Measurements from ENCODE around the gene B4GALNT3.

B4GALNT3 gene

GRCh38 chr12:541676-542324 is 82.1 kb downstream of the B4GALNT3 start:
- DNase-seq = no peak

DNA sequence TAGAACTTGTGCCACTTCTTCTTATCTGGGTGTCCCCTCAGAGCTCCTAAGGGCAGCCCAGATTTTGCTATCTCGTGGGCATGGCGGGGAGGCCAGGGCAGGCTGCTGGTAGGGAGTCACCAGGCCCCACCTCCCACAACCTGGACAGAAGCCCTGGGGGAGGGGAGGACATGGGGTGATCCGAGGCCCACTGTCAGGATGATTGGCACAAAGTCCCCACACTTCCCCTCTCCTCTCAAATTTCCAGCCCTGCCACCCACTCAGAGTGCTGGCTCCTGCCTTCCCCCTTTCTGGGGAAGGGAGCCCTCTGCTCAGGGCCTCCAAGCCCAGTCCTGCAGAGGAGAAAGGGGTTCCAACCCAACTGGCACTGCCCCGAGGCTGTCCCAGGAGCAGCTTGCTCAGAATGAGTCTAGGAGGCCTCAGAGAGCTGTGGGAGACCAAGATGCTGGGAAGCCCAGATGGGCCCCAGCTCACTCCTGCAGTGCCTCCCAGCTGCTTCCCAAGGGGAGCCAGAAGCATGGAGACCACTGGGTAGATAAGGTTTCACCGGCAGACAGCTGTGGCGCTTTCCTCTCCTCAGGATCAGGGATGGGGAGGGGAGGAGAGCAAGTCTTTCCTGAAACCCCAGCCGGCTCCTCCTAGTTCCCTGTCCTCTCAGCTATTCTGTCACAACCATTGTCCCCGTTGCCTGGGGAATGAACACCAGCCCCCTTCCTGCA is 82.8 kb downstream of the B4GALNT3 start:
- DNase-seq = no peak

- DNase-seq = no peak
These were observed 83.3 kb downstream of the B4GALNT3 start for GRCh38 chr12:543114-543451.

GRCh38 chr12:544142-544541 is 84.4 kb downstream of the B4GALNT3 start:
- no peak for DNase-seq

GRCh38 chr12:544941-545635 is 85.3 kb downstream of the B4GALNT3 start:
- no peak for DNase-seq

GRCh38 chr12:545835-546234 is 86.1 kb downstream of the B4GALNT3 start:
- DNase-seq = no peak

DNA sequence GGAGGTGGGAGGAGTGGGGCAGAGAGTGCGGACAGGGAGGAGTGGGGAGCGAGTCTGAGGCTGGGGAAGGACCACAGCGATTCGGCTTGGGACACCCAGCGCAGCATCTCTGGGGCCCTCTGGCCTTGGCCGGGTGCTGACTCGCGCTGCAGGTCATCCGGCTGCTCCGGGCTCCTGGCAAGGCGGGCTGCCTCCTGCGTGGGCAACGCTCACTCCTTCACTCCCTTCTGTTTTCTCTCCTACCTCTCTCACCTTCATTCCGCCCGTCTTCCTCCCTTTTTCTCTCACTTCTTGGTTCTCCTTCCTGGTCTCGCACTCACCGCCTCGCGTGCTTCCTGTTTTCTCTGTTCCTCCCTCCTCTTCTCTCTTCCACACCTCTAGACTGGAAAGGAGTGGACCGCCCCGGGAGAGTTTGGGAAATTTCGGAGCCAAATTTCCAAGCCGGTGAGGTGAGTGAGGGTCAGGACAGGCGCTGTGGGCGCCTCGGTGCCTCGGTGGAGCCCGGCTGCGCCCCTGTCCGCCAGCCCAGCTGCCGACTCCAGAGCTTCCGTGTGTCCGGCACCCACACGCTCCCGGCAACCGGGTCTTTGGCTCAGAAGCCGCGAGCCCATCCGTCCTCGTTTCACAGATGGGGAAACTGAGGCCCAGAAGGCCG is 86.7 kb downstream of the B4GALNT3 start:
- DNase-seq = no peak

DNA sequence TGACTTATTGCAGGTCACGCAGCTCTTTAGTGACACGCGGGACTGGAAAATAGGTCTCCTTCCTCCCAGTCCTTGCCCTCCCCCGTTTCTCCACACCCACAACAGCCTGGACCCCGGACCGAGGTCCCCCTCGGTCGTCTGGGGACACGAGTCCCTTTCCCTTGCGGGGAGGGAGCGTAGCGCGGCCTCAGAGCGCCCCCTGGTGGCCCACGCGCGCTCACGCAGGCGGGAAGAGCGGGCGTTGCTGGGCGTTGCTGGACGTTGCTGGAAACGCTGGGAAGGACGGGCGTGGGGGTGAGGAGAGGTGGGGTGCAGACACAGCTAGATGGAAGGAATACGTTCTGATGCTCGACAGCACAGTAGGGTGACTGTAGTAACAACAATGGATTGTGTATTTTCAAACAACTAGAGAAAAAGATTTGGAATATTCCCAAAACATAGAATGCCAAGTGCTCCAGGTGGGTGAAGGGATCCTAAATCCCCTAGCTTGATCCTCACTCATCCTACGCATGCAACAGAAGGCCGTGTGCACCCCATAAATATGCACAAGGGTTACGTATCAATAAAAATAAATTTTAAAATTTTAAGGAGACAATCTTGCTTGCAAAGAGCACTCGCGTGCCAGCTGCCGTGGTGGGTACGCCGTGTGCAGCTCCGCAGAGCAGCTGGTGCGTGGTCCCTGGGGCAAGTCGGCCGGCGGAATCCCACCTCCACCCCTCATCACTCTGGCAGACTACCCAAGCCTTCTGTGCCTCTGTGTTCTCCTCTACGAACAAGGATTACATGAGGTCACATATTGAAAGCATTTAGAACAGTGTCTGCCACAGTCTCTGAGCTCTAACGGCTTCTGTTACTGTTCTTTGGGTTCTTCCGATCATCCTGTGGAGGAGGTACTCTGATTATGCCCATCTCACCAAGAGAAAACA is 87.4 kb downstream of the B4GALNT3 start:
- peak; percentile 71 for DNase-seq

GRCh38 chr12:547883-548470 is 88.2 kb downstream of the B4GALNT3 start:
- DNase-seq = no peak

DNA sequence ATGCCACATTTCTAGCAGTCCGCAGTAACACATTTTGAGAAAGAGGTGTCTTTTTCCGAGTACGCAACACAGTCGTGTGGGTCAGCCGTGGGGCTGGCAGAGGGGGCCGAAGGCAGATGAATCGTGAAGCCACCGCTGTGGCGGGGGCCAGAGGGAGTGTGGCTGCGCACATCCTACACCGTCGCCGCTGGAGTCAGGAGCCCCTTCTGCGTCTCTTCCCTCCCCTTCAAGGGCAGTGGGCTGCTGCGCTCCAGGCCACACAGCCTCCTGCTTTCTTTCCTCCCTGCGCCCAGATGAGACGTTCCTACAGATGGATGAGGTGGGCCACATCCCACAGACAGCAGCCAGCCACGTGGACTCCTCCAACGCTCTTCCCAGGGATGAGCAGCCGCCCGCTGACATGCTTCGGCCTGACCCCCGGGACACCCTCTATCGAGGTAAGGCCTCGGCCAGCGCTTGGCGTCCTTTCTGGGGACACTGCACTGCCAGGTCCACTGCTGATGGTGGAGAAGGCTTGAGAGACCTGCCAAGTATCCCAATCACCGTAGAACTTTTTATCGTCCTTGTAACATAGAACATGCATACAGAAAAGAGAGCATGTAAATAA is 89.8 kb downstream of the B4GALNT3 start:
- DNase-seq = no peak

DNA sequence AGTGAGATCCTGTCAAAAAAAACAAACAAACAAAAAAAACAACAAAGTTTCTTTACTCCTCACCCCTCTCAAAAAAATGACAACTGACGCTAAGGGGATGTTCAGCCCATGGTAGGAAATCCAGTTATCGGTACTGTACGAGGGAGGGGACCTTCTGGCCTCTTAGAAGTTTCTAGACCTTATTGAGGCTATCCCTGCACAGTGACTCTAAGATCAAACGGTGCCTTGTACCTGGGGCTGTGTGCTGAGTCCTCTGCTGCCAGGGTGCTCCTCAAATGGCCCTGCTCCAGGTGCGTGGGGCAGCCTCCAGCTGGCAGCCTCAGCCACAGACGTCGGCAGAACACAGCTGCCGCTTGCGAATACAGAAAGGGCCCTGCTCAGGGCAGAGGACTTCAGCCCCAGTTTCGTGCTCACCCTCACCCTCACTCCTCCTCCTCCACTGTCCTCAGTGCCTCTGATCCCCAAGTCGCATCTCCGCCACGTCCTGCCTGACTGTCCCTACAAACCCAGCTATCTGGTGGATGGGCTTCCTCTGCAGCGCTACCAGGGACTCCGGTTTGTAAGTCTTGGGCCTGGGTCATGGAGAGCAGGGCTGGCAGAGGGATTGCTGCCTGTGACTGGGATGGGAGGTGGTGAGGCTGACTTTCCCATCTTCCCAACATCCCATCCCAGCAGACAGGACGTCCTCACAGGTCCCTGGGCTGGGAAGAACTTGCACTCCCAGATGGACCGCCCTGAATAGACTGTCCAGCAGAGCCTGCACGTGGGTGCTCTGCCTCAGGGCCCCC is 90.9 kb downstream of the B4GALNT3 start:
- DNase-seq = no peak

DNA sequence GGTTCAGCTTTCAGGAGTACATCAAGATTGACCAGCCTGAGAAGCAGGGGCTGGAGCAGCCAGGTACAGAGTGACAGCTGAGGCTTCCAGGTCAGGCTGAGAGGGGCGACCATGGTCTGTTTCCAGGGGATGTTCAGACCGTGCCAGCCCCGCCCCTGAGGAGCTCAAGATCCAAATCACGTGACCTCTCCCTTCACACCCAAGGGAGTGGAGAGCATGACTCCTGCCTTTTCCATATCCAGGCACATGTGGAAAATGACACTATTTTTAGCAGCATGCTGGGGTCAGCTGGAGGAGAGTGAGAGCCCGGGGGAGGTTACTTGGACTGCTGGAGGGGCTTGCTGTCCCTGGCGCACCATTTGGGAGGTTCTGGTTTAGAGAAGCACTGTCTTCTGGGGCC is 92.7 kb downstream of the B4GALNT3 start:
- DNase-seq = no peak

DNA sequence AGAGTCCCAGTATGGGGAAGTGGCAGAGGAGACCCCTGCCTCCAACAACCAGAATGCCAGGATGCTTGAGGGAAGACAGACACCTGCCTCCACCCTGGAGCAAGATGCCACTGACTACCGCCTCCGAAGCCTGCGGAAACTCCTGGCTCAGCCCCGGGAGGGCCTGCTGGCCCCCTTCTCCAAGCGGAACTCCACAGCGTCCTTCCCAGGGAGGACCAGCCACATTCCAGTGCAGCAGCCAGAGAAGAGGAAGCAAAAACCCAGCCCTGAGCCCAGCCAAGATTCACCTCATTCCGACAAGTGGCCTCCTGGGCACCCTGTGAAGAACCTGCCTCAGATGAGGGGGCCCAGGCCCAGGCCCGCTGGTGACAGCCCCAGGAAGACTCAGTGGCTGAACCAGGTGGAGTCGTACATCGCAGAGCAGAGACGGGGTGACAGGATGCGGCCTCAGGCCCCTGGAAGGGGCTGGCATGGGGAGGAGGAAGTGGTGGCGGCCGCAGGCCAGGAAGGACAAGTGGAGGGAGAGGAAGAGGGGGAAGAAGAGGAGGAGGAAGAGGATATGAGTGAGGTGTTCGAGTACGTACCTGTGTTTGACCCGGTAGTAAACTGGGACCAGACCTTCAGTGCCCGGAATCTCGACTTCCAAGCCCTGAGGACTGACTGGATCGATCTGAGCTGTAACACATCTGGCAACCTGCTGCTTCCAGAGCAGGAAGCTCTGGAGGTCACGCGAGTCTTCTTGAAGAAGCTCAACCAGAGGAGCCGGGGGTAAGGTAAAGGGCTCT is 93.7 kb downstream of the B4GALNT3 start:
- DNase-seq = peak; percentile 13

DNA sequence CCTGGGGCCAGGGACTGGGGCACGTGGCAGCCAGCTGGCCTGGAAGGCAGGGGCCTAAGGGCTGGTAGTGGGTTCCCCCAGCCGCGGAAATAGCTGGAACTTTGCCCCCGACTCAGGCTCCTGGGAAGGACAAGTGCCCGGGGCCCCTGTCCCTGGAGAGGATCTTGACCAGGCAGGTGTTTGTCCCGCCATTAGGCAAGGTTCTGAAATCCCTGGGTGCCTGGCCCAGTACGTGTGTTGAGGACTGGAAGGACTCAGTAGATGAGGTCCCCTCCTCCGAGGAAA is 94.2 kb downstream of the B4GALNT3 start:
- DNase-seq = no peak

DNA sequence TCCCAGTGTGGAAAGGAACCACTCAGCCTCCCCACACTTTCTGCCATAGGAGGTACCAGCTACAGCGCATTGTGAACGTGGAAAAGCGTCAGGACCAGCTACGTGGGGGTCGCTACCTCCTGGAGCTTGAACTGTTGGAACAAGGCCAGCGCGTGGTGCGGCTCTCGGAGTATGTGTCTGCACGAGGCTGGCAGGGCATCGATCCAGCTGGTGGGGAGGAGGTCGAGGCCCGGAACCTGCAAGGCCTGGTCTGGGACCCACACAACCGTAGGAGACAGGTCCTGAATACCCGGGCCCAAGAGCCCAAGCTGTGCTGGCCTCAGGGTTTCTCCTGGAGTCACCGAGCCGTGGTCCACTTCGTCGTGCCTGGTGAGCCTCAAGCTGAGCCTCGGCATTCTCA is 96.8 kb downstream of the B4GALNT3 start:
- DNase-seq = no peak

- DNase-seq = no peak
These were observed 98.8 kb downstream of the B4GALNT3 start for GRCh38 chr12:558580-558979.

DNA sequence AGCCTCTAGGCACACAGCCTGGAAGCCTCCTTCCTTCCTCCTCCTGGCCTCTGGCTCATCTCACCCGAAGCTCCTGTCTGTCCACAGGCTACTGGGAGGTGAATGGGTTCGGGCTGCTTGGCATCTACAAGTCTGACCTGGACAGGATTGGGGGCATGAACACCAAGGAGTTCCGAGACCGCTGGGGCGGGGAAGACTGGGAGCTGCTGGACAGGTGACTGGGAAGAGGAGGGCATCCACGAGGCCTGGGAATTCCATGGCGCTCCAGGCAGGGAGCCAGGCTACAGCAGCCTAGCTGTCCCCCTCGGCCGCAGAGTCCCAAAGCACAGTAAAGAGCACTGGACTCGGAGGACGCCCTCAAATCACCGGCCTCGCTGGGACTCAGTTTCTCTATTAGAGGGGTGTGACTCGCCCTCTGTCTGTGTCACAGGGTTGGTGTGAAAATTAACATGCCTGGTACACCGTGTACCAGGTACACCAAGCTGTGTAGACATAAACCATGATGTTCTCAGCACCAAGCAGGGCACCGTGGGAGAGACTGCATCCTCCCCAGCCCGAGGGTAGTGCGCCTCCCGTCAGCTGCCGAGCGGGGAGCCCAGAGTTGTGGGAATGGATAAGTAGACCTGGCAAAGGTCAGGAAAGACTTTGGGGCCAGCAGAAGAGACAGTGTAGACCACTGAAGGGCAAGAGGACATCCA is 99.6 kb downstream of the B4GALNT3 start:
- DNase-seq = no peak

DNA sequence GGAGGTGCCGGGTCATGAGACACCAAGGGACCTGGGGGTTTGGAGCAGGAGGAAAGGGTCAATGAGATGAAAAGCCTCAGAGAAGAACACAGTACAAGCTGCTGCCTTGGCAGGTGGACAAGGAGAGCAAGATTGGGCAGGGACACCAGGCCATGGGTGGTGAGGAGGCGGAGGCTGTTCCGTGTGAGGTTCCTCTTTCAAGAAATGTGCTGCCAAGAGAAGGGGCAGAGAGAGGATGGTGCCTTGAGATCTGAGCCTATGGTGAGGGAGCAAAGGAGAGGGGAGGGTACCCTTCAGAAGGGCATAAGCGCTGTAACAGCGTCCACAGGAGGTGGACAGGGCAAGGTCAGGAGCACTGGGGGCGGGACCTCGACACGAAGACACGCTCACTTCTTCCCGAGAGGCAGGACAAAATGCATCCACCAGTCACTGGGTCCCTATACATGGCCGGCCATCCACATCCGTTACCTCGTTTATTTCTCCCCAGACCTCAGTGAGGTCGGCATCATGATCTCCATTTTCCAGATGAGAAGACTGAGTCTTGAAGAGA is 100.2 kb downstream of the B4GALNT3 start:
- DNase-seq = no peak

GRCh38 chr12:560691-561390 is 101.1 kb downstream of the B4GALNT3 start:
- DNase-seq = no peak

Data from activated CD4-positive, alpha-beta T cell treated with anti-CD3 and anti-CD28 coated beads, Interleukin-2, amount 50 U/mL, for 16 hours (primary cell).